ENCODE results near the gene WWC2.
A peak's percentile ranks its signal among the peaks of the same experiment; 100 is the strongest.

Gene WWC2

GRCh38 chr4:183171484-183172267, 72.6 kb downstream of the WWC2 start:
- no peak for TF ChIP-seq CTCF (conservative IDR thresholded peaks at IDR 0.05; ENCODE audit: low read depth, low read length)

GRCh38 chr4:183172881-183173280, 73.8 kb downstream of the WWC2 start:
- H3K4me3 ChIP-seq (ENCODE audit: low read length) = no peak overlapping the region
- TF ChIP-seq CTCF (conservative IDR thresholded peaks at IDR 0.05; ENCODE audit: low read depth, low read length) = no peak

More at GRCh38 chr4:183171484-183172267, 72.6 kb downstream of the WWC2 start:
- no peak for DNase-seq (ENCODE audit: low read depth)
- H3K4me3 ChIP-seq (ENCODE audit: low read length) = no peak overlapping the region

GRCh38 chr4:183173580-183174526, 74.8 kb downstream of the WWC2 start:
- H3K4me3 ChIP-seq (ENCODE audit: low read length) = no peak overlapping the region
- DNase-seq (ENCODE audit: low read depth) = no peak
- TF ChIP-seq CTCF (conservative IDR thresholded peaks at IDR 0.05; ENCODE audit: low read depth, low read length) = no peak

More at GRCh38 chr4:183172881-183173280, 73.8 kb downstream of the WWC2 start:
- no peak for DNase-seq (ENCODE audit: low read depth)

- peak overlapping the region; percentile 5 for H3K4me3 ChIP-seq (ENCODE audit: low read length)
- DNase-seq (ENCODE audit: low read depth) = peak; percentile 82
- no peak for TF ChIP-seq CTCF (conservative IDR thresholded peaks at IDR 0.05; ENCODE audit: low read depth, low read length)
Observed at GRCh38 chr4:183175631-183176232, 76.7 kb downstream of the WWC2 start.

GRCh38 chr4:183177001-183177400, 77.9 kb downstream of the WWC2 start:
- no peak overlapping the region for H3K4me3 ChIP-seq (ENCODE audit: low read length)
- TF ChIP-seq CTCF (conservative IDR thresholded peaks at IDR 0.05; ENCODE audit: low read depth, low read length) = no peak
- no peak for DNase-seq (ENCODE audit: low read depth)

- no peak overlapping the region for H3K4me3 ChIP-seq (ENCODE audit: low read length)
- no peak for TF ChIP-seq CTCF (conservative IDR thresholded peaks at IDR 0.05; ENCODE audit: low read depth, low read length)
- DNase-seq (ENCODE audit: low read depth) = no peak
Observed at GRCh38 chr4:183178201-183178600, 79.1 kb downstream of the WWC2 start.
